Occipital lobe (tissue), 2 donors: ENCODE results near the gene CTBP1. TPM values are rescaled to one million over a fixed set of nuclear protein-coding genes. Genes with fewer than 3 reads are reported as not detected.

Experiments
- DNase-seq: peaks from one replicate; lab custom pipeline; 2025; lab: John Stamatoyannopoulos, UW
- total RNA-seq: library from RNA; depleted of rRNA; stranded (reverse); fragments of >200 nt; gene quantifications from one replicate; pipeline ENCODE4 v1.2.3, GENCODE V29; 2014

CTBP1 gene
- total RNA-seq, 1 donor from 2014 or later = 237 TPM

- peak; percentile 23 for DNase-seq
Observed at GRCh38 chr4:1177274-1178141, 71.4 kb downstream of the CTBP1 start.

GRCh38 chr4:1176398-1177273 lies 72.3 kb downstream of the CTBP1 start:
- no peak for DNase-seq

- DNase-seq = no peak
Observed at GRCh38 chr4:1175635-1176229, 73.2 kb downstream of the CTBP1 start.

GRCh38 chr4:1174941-1175634 lies 73.8 kb downstream of the CTBP1 start:
- no peak for DNase-seq

- no peak for DNase-seq
Observed at GRCh38 chr4:1172971-1173757, 75.8 kb downstream of the CTBP1 start.

GRCh38 chr4:1172228-1172851 lies 76.6 kb downstream of the CTBP1 start, which contains the start of gene SPON2:
SPON2 (minus strand) TSS chr4:1172583.
- DNase-seq = no peak

- no peak for DNase-seq
Observed at GRCh38 chr4:1171311-1172227, 77.4 kb downstream of the CTBP1 start.

- DNase-seq = no peak
Observed at GRCh38 chr4:1170976-1171310, 78.0 kb downstream of the CTBP1 start.

- no peak for DNase-seq
Observed at GRCh38 chr4:1170156-1170975, 78.6 kb downstream of the CTBP1 start.

- DNase-seq = no peak
Observed at GRCh38 chr4:1169691-1170096, 79.2 kb downstream of the CTBP1 start.

GRCh38 chr4:1169171-1169671 lies 79.7 kb downstream of the CTBP1 start:
- no peak for DNase-seq

- DNase-seq = no peak
Observed at GRCh38 chr4:1168191-1169101, 80.5 kb downstream of the CTBP1 start.

- peak; percentile 33 for DNase-seq
Observed at GRCh38 chr4:1167244-1167949, 81.5 kb downstream of the CTBP1 start.

- DNase-seq = no peak
Observed at GRCh38 chr4:1166509-1167243, 82.3 kb downstream of the CTBP1 start.

GRCh38 chr4:1164956-1165545 lies 83.9 kb downstream of the CTBP1 start:
- no peak for DNase-seq
